ENCODE data around the gene NEMF.
"Not testable (repeated sequence)": the region's sequence is repeated elsewhere in the genome, so short reads cannot be mapped to it uniquely, and the experiment has no call there.

Gene NEMF, protein sequence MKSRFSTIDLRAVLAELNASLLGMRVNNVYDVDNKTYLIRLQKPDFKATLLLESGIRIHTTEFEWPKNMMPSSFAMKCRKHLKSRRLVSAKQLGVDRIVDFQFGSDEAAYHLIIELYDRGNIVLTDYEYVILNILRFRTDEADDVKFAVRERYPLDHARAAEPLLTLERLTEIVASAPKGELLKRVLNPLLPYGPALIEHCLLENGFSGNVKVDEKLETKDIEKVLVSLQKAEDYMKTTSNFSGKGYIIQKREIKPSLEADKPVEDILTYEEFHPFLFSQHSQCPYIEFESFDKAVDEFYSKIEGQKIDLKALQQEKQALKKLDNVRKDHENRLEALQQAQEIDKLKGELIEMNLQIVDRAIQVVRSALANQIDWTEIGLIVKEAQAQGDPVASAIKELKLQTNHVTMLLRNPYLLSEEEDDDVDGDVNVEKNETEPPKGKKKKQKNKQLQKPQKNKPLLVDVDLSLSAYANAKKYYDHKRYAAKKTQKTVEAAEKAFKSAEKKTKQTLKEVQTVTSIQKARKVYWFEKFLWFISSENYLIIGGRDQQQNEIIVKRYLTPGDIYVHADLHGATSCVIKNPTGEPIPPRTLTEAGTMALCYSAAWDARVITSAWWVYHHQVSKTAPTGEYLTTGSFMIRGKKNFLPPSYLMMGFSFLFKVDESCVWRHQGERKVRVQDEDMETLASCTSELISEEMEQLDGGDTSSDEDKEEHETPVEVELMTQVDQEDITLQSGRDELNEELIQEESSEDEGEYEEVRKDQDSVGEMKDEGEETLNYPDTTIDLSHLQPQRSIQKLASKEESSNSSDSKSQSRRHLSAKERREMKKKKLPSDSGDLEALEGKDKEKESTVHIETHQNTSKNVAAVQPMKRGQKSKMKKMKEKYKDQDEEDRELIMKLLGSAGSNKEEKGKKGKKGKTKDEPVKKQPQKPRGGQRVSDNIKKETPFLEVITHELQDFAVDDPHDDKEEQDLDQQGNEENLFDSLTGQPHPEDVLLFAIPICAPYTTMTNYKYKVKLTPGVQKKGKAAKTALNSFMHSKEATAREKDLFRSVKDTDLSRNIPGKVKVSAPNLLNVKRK

DNA sequence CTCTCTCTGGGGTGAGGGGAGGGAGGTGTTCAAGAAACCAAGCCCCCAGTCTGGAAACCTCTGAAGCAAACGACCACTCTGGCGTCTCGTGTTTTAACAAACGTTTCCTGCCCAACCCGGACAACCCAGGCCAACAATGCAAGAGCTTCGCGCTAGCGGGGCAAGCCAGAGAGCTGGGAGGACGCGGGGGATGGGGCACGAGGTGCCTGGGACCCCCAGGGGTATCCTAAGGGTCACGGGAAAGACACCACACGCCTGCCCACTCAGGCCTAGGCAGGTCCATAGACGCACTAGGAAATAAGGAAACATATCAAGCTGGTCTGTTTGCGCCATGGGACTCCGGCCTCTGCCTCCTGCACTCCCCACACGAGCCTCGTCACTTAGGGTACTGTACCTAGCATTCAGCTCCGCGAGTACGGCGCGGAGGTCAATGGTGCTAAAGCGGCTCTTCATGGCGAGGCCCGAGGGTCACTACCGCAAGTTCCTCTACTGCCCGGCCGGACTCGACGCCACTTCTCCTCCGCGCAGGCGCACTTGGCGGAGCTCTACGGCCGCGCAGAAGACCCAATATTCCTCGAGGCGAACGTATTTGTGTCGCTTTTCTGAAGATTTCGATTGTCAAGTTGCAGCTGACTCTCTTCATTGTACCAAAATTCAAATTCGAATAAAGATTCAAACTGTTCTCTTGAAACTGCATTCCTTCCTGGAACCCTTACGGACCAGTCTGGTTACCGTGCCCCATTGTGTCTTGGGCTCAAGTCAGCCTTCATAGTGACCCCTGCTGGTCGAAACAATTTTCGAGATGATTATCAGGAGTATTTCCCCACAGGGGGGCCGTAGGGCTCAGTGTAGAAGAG is at the start of gene NEMF:
TSS of gene NEMF (minus strand) at position 488 of the 857 bp plus-strand sequence. CDS start at position 453, 35 bp downstream.
- DNase-seq, result peak; percentile 64 to 66

DNA sequence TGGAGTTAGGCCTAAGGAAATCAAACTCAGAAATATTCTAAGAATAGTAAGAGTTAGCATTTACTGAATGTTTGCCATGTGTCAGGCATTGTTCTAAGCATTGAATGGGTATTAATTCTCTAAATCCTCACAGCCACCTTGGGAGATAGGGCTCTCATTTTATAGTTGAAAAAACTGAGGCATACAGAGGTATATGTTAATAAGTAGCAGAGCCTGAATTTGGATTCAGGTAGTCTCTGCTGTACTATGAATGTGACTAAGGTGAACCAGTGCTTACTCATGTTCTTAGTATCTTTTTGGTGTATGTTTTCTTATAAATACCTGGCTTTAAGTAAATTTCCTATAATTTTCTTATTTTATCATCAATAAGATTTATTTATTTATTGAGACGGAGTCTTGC is 48.4 kb upstream of the NEMF start:
- DNase-seq, result no peak

DNA sequence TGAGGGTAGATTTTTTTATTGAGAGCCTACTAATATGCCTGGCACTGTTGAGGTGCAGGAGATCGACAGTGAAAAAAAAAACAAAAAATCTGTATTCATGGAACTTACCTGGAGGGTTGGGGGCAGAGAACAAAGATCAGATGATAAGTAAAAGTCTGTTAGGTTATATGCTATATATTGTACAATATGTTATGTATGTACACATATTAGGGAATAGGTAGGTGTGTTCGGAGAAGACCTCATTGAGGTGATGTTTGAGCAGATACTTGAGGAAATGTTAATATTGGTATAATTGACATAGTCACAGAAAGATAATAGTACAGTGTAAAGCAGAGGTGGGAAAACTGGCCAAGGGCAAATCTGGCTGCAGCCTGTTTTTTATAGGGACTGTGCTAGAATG is 45.9 kb upstream of the NEMF start:
- DNase-seq, result no peak

DNA sequence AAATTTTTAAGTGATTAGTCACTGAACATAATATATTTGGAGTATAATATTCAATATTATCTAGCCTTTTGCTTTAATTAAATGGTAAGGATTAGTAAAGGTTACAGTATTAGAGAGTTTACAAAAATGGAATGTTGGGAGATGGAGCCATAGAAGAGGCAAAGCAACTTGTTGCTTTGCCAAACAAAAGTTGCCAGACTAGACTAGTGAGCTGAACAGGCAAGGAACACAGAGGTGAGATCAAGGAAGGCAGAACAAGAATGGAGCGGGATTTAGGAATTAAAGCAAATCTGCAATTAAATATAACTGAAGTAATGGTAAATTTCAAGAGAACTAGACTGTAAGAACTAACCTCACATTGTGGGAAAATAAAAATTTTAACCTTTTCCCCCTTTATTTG is 45.4 kb upstream of the NEMF start:
- DNase-seq, result no peak

DNA sequence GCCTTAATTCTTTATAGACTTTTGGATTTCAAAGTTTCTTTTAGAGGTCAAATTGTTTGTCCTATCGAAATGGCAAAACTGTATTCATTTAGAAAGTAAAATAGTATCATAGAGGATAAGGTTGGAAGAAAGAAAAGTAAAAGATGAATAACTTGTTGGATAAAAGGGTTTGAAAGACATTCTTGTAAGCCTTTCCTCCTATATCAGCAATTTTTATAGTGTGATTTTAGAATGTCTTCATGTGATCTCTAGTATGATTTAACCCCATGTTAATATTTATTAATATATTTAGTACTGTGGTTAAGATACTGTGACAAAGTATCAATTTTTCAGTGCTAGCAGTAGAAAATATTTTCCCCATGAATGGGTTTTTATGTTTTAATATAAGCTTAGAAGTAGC is 44.8 kb upstream of the NEMF start:
- no peak for DNase-seq

DNA sequence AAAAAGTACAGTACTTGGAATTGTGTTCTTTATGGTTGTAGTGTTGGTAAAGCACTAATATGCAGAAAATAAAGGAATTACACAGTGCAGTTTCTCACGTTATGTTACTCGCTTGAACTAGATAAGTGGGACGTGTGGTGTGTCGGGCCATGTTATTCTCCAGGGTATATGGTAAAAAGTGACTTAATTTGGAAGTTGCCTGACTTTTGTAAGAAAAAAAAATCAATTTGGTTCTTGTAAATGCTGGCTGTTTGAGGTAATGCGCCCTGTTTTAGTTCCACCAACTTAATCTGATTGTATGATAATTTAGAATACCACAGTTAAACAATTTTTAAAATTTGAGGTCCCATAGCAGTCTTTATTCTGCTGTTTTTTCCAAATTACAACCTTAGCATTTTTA is 44.4 kb upstream of the NEMF start:
- no peak for DNase-seq

DNA sequence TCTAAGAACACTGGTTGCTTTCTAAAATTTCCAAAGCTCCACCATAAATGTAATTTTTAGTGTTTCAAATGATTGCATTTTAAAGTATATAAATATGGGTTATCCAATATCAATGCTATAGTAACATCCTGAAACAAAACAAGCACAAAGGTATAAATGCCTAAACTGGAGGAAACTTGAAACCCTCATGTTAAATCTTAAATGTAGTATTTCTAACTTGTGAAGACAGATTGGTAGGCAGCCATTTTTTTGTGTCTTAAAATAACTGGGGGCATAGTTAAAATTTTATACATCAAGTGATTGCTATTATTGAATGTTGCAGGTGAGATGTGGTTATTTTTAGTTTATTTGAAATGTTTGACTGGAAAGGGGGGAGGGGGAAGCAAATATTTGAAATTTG is 43.7 kb upstream of the NEMF start:
- not testable (repeated sequence) for DNase-seq

DNA sequence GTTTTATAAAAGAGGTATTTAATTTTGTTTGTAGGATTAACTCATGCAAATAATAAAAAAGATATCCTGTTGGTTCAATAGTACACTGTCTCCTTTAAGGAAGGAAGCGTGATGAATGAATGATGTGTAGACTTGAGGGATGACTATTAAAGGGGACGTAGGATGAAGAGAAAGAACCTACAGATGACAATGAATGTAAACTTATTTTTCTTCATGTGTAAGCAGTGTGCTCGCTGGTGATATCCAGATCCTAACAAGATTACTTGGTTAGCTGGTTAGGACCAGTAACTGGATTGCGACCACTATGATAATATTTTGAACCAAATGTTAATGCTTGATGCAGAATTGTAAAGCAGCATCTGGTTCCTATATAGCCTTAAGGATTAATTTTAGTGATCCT is 42.9 kb upstream of the NEMF start:
- DNase-seq, result no peak

DNA sequence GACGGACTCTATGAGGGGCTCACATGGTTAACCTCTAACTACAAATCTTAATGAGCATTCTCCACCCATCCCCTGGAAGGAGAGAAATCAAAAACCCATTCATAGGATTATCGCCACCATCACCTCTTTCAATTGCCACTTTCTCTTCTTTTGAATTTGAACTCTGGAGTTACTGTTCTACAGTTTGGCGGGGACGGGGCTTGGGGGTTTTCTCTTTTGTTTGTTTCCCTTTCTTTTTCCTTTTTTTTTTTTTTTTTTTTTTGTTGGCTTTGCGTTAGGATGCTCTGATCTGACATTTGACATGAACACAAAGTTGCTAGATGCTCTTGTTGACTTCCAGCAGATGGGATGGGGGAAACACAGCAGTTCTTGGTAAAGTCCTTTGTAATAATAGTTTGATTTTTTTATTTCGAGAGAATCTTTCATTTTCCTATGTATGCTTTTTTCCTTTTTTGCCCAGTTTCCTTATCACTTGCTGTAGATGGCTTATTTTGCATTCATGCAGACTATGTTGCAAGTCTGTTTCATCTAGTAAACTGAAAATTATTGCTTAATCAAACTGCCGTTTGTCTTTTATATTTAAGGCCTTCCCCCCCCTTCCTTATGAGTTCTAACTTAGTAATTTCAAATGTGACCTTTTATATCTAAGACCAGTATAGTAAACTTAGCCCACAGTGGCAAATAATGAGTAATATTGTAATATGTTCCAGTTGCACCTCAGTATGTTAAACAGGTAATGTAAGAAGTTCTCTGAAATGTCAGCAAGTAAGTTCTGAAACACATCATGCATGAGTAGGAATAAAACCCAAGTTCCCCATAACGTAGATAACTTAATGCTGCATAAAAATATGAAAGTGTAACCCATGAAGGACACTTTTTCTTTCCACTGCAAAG is 41.9 kb upstream of the NEMF start:
- DNase-seq, result not testable (repeated sequence)

DNA sequence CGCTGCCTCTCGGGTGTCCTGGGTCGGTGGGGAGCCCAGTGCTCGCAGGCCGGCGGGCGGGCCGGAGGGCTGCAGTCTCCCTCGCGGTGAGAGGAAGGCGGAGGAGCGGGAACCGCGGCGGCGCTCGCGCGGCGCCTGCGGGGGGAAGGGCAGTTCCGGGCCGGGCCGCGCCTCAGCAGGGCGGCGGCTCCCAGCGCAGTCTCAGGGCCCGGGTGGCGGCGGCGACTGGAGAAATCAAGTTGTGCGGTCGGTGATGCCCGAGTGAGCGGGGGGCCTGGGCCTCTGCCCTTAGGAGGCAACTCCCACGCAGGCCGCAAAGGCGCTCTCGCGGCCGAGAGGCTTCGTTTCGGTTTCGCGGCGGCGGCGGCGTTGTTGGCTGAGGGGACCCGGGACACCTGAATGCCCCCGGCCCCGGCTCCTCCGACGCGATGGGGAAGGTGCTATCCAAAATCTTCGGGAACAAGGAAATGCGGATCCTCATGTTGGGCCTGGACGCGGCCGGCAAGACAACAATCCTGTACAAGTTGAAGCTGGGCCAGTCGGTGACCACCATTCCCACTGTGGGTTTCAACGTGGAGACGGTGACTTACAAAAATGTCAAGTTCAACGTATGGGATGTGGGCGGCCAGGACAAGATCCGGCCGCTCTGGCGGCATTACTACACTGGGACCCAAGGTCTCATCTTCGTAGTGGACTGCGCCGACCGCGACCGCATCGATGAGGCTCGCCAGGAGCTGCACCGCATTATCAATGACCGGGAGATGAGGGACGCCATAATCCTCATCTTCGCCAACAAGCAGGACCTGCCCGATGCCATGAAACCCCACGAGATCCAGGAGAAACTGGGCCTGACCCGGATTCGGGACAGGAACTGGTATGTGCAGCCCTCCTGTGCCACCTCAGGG is 41.0 kb upstream of the NEMF start:
- peak; percentile 57 to 63 for DNase-seq

DNA sequence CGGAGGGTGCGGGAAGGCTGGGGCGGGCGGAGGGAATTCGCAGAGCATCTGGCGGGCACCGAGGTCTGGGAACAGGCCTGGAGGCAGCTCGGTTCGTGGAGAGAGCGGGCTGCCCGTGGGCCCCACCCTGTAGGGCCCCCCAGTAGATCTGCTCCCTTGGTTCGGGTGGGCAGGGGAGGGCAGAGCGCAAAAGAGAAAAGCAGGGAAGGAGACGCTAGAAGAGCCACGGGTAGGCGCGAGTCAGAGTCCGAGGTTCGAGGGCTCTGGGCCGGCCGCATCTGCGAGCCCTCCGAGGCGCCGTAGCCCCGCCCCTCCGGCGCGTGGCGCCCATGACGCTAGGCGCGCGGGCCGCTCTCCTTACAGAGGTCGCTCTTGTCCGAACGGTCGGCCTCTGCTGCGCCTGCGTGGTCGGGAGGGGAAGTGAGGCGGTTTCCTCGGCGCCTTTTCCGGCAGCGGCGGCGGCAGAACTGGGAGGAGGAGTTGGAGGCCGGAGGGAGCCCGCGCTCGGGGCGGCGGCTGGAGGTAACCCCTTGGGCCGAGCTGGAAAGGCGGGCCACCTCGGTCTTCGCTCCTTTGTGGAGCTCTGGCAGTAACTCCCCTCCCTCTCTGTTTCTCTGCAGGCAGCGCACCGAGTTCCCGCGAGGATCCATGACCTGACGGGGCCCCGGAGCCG is 40.2 kb upstream of the NEMF start, which contains the start of gene ARF6:
TSS of gene ARF6 (plus strand) at position 447 of the 673 bp plus-strand sequence. CDS start 655 bp downstream, outside the sequence.
- DNase-seq, result peak; percentile 91 to 94

DNA sequence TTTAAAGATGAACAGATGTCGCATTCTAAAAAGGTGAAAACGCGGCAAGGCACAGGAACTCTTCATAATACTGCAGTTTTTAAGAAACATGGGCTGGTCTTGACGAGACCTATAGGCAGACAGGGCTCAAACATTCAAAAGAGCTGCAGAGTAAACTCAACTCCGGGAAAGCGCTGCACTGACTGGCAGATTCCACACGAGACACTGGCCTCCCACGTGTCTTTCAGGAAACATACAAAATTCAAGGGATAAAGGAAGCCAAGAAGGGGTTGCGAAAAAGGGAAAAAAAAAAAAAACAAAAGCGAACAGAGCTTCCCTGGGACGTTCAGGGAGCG is 39.7 kb upstream of the NEMF start:
- DNase-seq, result peak; percentile 39 to 40

DNA sequence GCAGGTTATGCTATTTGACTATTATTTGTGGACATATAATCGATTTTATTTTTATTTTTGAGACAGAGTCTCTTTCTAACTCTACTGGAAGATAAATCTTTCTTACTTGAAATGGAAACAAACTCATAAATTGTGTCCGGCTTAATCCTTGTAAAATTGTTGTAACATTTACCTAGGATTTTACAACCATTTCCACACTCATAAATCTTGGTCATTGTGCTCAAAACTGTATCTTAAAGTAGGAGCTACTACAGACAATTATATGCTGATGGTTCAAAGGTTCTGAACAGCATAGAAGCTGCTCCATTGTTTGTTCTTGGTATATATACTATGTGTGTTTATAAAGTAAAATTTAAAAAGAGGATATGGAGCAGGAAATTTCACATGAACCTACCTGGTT is 35.7 kb upstream of the NEMF start:
- no peak for DNase-seq

DNA sequence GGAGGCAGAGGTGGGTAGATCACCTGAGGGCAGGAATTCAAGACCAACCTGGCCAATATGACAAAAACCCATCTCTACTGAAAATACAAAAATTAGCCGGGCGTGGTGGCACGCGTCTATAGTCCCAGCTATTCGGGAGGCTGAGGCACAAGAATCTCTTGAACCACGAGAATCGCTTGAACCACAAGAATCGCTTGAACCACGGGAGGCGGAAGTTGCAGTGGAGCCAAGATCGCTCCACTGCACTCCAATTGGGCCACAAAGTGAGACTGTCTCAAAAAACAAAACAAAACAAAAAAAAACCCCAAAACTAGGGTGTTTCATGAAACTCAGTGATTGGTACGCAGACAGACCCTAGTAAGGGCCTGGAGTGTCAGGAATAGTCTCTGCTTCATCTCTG is 33.9 kb upstream of the NEMF start:
- DNase-seq, result no peak

DNA sequence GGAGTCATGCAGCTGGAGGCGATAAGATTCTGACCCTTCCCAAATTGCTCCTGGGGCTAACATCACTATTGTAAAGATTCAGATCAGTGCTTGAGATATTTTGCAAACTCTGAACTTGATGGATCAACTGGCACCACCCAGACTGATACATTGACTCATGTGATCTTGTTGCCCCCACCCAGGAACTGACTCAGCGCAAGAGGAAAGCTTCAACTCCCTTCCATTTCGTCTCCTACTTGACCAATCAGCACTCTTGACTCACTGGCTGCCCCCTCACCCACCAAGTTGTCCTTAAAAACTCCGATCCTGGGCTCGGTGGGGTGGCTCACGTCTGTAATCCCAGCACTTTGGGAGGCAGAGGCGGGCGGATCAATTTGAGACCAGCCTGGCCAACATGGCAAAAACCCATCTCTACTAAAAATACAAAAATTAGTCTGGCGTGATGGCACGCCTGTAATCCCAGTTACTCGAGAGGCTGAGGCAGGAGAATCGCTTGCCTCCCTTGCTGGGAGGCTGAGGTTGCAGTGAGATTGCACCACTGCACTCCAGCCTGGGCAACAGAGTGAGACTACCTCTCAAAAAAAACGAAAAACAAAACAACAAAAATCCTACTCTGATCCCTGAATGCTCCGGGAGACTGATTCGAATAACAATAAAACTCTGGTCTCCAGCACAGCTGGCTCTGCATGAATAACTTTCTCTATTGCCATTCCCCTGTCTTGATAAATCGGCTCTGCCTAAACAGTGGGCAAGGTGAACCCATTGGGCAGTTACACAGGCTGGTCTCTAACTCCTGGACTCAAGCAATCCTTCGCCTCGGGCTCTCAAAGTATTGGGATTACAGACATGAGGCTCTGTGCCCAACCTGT is 30.5 kb upstream of the NEMF start:
- no peak for DNase-seq

DNA sequence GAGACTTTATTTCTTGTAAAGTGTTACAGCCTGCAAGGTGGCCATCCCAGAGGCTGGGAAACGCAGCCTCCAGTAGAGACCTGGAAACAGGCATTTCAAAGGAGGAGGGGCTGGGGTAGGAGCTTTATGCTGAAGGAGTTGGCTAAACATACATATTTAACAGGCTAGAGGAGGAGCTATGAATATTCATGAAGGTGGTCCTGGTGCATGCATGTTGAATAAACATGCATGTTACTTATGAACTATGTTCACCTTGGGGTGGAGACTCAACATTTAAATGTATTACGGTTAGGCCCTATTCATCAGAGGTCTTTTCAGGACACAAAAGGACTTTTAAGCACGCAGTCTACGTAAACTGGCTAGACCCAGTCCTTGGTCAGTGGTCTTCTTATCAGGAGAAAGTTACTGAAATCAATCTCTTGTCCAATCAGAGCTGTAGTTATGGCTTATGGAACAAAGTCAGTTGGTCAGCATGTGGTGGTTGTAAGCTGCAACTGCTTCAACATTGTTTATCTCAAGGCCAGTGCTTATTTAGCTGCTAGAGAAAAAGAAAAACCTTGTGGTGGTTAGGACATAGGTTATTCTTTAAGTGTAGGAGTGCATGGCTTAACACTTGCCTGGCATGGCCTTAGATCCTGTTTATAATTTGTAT is 28.9 kb upstream of the NEMF start:
- no peak for DNase-seq

DNA sequence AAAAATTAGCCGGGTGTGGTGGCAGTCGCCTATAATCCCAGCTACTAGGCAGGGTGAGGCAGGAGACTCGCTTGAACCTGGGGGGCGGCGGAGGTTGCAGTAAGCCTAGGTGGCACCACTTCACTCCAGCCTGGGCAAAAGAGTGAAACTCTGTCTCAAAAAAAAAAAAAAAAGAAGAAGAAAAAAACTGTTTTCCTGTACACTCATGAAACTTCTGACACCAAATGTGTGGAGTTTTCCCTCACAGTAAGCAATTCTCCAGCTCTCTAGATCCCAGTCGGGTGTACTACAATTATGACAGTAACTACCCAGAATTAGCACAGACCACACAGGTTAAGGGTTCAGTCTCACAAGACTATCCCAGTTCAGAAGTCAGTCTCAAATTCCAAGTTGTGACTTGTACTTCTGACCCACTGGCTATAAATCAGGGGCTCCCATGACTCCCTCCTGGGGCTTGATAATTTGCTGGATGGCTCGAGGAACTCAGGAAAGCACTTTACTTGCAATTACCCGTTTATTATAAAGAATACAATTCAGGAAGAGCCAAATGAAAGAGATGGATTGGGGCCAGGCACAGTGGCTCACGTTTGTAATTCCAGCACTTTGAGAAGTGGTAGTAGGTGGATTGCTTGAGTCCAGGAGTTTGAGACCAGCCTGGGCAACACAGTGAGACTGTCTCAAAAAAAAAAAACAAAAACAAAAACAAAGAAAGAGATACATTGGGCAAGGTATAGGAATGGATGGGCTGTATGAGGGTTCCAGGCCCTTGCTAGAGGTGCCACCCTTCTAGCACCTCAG is 27.9 kb upstream of the NEMF start:
- DNase-seq, result peak in 1 of 2 experiments; percentile 11

Data from activated CD4-positive, alpha-beta T cell treated with anti-CD3 and anti-CD28 coated beads, Interleukin-2, amount 50 U/mL, for 4 hours (primary cell).